ENCODE measurements around the gene ADRB2.

Gene ADRB2

DNA sequence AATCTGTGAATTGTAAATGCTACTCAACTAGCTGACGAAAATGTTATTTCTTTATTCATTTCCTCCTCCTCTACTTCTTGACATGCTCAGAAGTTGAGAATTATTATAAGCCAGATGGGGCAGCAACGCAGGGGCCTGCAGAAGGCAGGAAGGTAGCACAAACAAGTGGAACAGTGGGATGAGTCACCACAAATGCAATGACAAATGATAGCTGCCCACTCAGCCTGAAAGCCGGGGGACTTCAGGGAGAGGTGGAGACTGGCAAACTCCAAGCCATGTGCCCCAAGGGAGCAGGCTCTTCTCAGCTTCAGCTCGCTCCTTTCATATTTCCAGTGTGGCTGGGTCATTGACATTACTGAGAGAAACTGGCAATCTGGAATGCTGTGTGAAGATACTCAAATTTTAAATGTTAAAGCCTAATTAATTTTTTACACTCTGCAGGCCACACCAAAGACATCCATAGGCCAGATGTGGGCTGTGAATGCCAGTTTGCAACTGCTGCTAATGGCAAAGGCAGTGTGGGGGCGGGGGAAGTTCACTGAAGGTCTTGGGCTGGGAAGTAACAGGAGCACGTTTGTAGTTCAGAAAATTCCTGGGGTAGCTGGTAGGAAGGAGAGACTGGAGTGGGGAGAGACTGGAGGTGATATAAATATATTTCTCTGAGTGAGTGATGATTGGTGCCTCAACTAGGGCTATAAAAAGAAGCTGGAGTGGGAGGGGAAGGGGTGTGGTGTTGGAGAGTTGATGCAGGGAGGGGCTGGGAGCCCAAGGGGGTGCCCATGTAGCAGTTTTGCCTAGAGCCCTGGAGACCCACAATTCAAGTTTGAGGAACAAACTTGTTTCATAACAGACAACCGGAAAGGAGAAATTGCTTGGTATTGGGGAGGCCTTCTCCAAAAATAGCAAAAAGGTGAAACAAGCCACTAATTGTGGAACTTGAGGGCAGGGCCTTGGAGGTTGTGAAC lies 20.8 kb upstream of the ADRB2 start:
- DNase-seq: no peak

DNA sequence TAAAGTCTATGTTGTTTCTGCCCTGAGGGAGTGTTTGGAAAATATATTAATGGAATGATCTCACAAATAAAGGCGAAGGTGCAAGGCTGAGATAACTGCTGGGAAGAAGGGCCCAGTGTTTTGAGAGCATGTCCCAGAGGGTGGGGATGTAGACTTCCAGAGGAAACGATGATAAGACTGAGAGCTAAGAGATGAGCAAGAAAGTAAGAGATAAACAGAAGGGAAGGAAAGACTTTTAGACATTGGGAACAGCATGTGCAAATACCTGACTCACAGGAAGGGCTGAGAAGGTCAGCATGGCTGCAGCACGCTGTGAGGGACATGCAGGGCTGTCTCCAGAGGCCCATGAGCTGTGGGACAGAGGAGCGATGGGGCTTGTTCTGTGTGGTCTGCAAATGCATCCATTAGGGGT lies 19.9 kb upstream of the ADRB2 start:
- no peak for DNase-seq

DNA sequence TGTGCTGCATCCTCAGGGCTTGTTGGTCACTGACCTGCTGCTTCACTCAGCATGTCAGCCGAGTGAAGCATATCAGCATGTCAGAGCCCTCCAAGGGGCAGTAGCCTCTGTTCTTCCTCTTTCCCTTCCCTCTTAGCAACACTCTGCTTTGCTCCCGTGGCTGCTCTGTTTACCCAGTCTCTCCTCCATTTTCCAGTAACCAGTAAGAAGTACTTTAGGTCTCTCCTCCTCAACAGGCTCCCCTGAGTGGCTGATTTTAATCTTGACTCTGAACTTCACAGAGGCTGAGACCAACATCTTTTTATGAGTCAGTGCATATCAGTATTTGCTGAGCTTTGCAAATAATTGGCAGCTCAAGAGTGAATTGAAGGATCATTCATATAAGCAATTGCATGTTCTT lies 18.6 kb upstream of the ADRB2 start:
- no peak for DNase-seq

DNA sequence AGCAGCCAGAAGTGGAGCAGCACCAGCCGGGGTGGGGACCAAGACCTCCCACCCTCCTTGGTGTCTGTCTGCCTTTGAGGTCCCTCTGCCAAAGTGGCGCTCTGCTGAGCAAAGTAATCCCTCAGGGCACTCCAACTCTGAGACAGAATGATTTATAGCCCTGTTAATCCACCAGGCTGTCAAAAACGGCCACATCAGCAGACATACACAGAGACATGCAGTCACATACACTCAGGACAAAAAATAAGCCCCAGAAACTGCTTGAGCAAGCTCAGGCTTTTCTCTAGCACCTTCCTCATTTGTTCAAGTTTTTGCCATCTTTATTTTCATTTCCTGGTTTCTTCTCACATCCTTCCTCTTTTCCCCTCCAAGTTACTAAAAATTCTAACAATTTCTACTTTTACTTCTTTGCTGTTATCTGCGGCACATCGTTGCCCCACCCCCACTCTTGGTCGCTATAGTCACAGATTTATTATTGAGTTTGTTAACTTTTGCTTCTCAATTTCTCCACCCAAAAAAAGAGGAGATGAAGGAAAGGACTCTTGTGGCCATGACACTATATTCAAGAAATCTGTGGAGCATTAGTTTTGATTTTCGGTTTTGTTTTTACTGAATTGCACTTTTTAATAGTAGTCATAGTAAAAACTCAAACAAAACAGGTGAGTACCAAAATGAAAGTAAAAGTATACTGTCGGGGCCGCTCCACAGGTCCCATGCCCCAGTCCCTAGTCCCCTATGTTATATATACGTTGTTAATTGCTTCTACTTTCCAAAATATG lies 17.4 kb upstream of the ADRB2 start:
- DNase-seq: no peak

DNA sequence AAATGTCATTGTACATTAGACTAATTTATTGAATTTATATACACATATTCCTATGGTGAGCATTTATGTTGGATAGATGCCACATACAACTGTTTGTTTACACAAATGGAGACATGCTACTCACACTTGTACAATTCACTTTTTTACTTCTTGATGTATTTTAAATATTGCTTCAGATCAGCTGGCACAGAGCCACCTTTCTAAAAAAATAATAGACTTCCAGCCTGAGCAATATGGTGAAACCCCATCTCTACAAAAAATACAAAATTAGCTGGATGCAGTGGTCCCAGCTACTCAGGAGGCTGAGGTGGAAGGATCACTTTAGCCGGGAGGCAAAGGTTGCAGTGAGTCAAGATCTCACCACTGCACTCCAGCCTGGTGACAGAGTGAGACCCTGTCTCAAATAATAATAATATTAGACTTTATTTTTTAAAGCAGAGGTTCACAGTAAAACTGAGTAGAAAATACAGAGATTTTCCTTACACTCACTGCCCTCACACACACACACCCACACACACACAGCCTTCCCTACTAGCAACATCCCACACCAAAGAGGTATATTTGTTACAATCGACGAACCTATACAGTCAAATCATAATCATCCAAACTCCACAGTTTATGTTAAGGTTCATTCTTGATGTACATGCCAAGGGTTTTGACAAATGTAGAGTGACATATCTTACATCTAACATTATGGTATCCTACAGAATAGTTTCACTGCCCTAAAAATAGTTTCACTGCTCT lies 16.5 kb upstream of the ADRB2 start:
- no peak for DNase-seq

DNA sequence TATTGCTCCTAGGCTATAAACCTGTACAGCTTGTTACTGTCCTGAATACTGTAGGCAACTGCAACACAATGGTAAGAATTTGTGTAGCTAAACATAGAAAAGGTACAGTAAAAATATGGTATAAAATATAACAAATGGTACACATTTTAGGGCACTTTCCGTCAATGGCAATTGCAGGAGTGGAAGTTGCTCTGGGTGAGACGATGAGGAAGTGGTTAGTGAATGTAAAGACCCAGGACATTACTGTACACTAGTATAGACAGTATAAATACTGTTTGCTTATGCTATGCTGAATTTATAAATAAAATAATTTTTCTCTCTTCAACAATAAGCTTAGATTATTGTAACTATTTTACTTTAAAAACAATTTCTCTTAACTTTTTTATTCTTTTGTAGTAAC lies 15.6 kb upstream of the ADRB2 start:
- DNase-seq: no peak

DNA sequence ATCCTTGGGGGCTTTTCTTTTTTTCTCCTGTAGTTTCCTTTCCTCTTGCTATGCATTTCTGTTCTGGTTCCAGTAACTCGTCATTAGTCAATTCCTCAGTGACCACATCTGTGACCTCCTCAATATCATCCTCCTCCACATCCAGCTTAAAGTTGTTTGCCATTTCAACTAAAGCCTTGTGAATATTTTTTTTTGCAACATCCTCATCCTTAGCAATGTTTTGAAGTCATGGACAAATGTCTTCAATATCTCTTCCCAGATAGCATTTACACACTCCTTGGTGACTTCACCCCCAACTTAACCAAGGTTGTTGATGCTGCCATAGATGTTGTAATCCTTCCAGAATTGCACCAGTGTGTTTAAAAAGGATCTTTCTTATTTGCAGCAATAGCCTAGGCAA lies 14.7 kb upstream of the ADRB2 start:
- DNase-seq: no peak

DNA sequence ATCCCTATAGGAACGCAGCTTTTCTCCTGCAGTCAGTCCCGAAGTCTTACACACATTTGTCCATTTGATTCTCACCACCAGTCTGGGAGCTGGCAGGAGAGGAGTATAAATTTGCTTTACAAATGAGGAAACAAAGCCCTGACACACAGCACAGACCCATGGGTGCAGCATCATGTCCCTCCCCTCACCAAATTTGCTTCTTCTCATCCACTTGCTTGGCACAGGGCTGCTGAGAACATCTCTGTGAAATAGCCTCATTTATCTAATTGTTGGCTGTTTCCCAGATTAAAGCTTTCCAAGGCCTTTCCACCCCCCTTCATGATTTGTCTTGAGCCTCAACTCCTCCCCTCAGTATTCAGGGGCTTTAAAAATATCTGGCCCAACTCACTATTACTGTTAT lies 11.3 kb upstream of the ADRB2 start:
- DNase-seq: no peak

DNA sequence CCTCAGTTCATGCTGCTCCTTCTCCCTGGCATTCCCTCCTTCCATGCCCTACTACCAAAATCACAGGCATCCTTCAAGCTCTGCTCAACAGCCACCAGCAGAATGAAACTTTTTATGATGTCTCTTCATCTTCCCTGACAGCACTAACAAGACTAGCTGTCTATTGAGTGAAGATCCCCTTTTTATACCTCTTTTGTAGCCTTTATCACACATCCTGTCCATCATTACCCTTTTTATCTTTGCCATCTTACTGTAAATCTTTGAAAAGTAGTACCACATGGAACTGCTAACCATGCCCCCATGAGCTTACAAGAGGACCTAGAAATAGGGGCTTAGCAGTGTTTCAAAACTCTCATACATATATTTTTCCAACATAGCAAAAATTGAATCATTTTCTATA lies 10.8 kb upstream of the ADRB2 start:
- DNase-seq: no peak

DNA sequence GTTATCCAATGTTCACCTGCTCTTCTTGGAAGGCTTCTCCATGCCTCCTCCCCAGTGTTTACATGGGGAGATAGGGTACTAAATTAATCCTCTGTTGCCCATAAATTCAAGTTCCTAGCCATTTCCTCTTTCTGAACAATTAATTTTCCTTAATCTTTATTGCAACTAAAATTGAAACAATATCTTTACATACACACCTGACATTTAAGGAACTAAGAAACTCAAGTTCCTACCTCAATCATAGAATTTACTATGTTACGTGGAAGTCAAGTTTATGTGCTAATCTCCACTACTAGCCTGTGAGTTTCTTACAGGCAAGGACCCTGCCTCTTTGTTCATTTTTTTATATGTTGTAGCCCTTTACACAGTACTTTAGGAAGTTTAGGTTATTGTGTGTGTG lies 10.1 kb upstream of the ADRB2 start:
- DNase-seq: no peak

DNA sequence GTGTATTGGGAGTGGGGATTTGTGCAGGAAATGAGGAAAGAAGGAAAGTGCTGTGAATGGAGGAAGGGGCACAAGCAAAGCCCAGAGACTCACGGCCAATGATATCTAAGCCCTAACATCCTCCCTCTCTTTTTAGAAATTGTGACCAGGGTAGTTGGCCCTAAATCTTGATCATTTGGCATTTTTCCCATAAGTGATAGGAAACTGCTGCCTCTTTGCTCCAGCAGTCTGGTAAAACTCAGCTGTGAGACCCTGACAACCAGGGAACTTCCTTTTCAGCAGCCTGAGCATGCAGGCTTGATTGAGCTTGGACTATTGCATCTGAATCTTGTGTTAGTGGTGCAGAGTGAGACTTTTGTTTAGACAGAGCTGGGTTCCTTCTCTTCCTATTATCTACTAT lies 9.6 kb upstream of the ADRB2 start:
- no peak for DNase-seq

DNA sequence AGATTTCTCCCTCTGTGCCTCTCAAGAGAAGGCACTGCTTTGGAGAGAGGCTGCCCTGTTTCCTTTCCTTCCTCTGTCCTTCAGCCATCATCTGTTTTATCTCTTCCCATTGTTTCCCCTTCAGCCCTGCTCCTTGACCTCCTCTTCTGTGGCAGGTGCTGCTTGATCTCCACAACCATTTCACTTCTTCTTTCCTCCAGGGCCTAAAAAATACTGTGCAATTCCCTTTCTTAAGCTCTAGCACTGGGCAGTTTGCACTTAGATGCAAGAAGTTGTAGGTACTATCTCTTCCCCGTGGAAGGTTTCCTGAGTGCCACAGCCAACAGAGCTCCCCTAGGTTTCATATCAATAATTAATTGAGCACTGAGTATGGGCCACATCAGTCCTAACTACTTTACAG lies 8.8 kb upstream of the ADRB2 start:
- DNase-seq: no peak

DNA sequence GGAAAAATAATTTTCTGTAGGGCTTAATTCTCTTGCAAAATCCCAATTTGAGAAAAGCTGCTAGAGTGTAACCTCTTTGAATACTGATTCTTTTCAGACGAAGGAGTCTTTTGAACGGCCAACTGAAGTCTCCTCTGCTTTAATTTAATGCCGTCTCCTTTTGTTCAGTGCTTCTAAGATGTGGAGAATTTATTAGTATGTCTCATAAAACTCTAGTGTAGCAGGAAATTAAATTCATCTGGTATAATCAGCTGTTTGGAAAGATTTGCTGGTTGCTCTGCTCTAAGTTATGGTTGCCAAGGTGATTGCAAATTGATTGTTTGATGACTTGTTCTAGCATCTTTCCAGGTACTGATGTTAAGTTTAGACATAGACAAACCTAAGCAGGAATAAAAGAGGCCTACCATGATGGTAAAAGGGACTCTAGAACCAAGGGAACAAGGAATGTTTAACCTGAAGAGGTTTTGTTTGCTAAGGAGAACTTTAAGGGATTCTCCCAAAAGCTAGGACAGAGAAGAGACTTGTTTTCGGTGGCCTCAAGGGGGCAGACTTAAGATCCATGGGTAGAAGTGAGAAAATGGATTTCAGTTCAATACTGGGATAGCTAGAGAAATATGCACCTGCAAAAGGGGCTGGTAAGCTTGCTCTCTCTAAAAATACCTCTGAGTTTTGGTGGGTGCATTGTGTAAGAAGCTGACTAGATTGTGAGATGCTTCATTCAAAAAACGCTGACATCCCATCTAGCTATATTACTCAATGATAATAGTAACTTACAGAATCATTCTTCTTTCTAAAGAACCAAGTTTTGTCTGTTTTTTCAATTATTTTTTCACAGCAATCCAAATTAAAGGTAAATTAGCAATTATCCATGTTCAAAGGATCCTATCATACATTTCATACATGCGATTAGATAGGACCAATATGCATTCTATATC lies 5.7 kb upstream of the ADRB2 start:
- no peak for DNase-seq

DNA sequence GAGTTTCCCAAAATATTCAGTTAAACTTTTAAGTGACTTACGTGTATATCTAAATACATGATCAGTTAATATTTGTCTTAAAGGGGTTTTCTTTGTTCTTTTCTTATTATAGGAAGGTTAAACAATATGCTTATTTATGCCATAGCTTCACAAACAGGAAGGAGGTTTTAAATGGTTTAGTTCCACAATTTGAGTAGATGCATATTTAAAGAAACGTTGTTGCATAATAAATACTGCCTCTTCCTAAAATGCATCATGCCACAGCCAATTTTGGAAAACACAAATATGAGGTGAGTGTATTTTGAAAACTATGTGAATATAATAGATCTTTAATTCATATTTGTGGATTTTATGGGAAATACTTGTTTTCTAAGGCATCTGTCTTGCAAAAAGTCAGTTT lies 2.5 kb upstream of the ADRB2 start:
- no peak for DNase-seq

DNA sequence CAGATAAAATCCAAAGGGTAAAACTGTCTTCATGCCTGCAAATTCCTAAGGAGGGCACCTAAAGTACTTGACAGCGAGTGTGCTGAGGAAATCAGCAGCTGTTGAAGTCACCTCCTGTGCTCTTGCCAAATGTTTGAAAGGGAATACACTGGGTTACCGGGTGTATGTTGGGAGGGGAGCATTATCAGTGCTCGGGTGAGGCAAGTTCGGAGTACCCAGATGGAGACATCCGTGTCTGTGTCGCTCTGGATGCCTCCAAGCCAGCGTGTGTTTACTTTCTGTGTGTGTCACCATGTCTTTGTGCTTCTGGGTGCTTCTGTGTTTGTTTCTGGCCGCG lies 727 bp upstream of the ADRB2 start:
- no peak for DNase-seq

DNA sequence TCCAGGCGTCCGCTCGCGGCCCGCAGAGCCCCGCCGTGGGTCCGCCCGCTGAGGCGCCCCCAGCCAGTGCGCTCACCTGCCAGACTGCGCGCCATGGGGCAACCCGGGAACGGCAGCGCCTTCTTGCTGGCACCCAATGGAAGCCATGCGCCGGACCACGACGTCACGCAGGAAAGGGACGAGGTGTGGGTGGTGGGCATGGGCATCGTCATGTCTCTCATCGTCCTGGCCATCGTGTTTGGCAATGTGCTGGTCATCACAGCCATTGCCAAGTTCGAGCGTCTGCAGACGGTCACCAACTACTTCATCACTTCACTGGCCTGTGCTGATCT lies 294 bp downstream of the ADRB2 start:
- DNase-seq: no peak

DNA sequence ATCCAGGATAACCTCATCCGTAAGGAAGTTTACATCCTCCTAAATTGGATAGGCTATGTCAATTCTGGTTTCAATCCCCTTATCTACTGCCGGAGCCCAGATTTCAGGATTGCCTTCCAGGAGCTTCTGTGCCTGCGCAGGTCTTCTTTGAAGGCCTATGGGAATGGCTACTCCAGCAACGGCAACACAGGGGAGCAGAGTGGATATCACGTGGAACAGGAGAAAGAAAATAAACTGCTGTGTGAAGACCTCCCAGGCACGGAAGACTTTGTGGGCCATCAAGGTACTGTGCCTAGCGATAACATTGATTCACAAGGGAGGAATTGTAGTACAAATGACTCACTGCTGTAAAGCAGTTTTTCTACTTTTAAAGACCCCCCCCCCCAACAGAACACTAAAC lies 1.3 kb downstream of the ADRB2 start:
- no peak for DNase-seq

DNA sequence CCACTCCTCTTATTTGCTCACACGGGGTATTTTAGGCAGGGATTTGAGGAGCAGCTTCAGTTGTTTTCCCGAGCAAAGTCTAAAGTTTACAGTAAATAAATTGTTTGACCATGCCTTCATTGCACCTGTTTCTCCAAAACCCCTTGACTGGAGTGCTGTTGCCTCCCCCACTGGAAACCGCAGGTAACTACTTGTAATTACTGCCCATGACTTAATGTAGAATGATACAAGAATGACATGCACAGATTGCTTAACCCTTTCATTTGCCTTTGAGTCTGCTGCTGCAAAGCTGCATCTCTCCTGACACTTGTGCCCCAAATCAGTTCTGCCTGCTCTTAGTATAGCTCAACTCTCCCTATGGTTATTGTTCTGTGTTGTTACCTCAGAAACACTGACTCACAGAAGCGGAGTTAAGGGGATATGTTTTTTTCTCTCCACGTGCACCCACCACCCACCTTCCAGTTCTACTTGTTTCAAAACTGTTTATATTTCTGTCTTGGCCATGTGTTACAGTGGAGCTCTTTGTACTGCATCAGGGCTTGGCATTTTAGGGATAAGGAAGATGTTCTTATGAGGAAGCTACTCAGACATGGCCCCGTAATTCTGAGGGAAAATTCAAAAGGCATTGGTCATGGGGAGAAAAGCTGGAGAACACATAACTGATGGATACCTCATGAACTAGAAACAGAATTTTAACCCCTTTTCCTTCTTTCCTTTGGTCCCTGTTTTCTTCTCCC lies 2.3 kb downstream of the ADRB2 start:
- DNase-seq: no peak

DNA sequence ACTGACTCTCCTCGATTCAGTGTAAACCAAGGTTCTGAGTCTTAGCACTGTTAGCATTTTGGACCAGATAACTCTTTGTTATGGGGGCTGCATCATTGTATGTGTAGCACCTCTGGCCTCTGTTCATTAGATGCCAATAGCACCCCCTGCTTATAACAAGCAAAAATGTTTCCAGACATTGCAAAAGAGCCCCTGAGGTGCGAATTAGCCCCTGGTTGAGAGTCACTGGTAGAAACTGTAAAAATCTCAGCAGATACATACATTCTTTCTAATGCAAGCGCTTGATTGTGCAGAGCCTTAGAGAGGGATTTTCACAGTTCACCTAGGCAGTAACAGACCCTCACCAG lies 2.8 kb downstream of the ADRB2 start:
- DNase-seq: no peak

DNA sequence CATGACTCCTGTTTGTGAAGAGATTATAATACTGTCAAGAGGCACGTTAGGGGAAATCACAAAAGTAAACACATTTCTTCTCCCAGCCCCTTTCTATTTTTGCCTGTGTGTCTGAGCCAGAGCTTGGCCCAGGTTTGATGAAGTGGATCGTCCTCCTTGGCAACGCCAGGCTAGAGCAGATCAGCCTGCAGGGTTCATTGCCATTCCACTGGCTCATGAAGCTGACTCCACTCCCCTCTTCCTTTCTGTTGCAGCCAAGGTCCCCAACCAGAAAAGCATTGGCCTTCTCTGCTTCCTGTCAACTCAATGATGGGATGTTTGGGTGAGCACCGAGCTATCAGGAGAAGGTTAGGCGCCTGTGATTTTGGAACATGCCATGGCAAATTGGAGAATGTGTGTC lies 3.3 kb downstream of the ADRB2 start:
- no peak for DNase-seq

DNA sequence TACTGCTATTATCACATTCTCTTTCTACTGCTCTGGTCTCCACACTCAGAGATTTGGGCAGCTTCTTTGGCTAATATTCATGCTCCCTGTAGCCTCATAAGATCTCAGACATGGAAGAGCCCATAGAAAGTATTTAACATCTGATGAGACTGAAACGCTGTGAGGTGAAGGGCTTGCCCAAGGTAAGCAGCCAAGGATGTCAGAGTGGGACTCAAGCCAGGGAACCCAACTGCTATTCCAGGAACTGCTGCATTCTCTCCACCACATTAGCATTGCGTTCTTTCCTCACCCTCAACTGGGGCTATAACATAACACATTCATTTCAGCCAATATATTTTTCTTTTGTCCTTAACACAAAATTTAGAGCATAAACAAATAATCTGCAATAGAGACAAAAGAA lies 3.8 kb downstream of the ADRB2 start:
- no peak for DNase-seq
